ENCODE results near the gene TBX15. TPM values are rescaled to one million over a fixed set of nuclear protein-coding genes. Genes with fewer than 3 reads are reported as not detected.

TBX15 gene
- total RNA-seq, 4 donors from 2014 or later, result 0.45 to 1.6 (median 0.56) TPM

DNA sequence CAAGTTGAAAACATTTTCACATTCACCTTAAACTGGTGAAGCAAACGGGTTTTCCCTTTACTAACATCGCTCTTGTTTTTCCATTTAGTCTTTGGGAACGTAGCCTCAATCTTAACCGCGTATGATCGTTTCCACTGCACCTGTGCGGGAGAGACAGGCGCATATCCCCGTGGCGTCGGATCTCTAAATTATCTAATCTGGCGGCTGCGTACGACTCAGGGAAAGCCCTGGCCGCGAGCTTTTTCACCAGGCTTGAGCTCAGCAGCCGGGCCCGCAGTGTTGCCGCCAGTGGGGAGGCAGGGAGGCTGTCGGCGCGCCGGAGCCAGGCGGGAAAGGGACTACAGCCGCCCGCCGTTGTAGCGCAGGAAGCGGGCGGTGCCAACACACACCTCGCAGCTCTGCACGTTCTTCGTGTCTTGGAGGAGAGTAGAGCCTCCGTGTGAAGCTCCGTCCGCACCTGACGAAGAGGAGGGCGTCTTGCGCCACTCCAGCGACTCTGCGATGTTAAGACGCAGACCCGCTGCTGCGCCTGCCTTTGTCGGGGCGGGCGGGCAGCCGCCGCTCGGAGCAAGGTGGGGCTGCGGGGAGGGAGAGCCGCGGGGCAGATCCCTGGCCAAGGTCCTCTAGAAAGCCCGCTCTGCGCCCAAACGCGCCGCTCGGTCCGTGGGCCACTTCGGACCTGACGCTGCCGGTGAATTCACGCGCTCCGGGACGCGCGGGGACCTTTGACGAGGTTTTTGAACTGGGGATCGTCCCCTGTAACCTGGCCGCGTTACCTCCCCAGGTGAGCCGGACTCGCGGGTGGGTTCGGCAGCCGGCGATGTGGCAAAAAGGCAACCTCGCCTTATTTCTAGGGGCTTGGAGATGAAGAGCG is 18.5 kb upstream of the TBX15 start:
- H3K4me3 ChIP-seq, result no peak overlapping the region
- H3K36me3 ChIP-seq, result no peaks in the 10 kb centered on the region
- peaks cover 77% of the 10 kb centered on the region for H3K27me3 ChIP-seq
- H3K4me1 ChIP-seq, result peaks cover 0 to 41% (median 16%) of the 10 kb centered on the region in 3 donors
- 6% methylated on average over 9 to 14 of the region's 81 CpGs for WGBS, 2 donors (ENCODE audit: low coverage in 1 of 2)
- no peaks in the 10 kb centered on the region for H3K9me3 ChIP-seq
- no peak for TF ChIP-seq EP300 (IDR thresholded peaks at IDR 0.05)
- no peak for TF ChIP-seq POLR2A (IDR thresholded peaks at IDR 0.05)
- TF ChIP-seq, protein P1, sequence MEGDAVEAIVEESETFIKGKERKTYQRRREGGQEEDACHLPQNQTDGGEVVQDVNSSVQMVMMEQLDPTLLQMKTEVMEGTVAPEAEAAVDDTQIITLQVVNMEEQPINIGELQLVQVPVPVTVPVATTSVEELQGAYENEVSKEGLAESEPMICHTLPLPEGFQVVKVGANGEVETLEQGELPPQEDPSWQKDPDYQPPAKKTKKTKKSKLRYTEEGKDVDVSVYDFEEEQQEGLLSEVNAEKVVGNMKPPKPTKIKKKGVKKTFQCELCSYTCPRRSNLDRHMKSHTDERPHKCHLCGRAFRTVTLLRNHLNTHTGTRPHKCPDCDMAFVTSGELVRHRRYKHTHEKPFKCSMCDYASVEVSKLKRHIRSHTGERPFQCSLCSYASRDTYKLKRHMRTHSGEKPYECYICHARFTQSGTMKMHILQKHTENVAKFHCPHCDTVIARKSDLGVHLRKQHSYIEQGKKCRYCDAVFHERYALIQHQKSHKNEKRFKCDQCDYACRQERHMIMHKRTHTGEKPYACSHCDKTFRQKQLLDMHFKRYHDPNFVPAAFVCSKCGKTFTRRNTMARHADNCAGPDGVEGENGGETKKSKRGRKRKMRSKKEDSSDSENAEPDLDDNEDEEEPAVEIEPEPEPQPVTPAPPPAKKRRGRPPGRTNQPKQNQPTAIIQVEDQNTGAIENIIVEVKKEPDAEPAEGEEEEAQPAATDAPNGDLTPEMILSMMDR (IDR thresholded peaks at IDR 0.05), result no peak
- no peak for TF ChIP-seq POLR2AphosphoS5 (IDR thresholded peaks at IDR 0.05)
- no peak for ATAC-seq
- H3K27ac ChIP-seq, result no peak overlapping the region

DNA sequence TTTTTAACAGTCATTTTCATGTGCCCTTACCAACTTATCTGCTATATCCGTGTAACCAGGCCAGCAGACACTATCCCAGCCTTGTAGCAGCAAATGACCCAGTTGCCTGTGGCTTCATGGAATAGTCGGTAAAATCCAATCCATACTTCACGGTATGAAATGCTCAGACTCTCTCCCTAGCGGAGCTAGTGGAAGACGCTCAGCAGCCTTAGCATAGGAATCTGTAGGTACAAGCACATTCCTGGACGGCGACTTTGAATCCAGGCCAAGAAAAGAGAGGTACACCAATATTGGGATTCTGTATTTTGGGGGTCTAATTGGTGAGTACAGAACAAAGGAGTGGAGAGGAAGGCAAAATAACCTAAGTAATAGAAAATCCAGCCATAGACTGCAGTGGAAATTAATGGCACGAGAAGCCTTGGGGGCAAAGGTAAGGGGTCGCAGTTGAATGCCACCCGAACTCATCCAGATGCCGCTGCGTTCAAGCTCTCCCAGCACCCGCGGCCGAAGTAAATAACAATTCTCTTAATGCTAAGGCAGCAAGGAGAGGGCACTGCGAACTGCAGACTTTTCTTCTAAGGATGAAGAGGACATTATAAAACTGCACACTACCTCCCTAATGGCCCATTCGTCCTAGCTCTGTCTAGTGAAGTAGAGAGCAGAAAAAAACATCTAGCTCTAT is 17.7 kb upstream of the TBX15 start:
- no peaks in the 10 kb centered on the region for H3K9me3 ChIP-seq
- TF ChIP-seq EP300 (IDR thresholded peaks at IDR 0.05) (no peak), POLR2A (IDR thresholded peaks at IDR 0.05) (no peak), POLR2AphosphoS5 (IDR thresholded peaks at IDR 0.05) (no peak)
- TF ChIP-seq, protein P1 (IDR thresholded peaks at IDR 0.05), result no peak
- H3K4me3 ChIP-seq, result no peak overlapping the region
- peaks cover 0 to 49% (median 24%) of the 10 kb centered on the region in 3 donors for H3K4me1 ChIP-seq
- no peak for ATAC-seq
- no peak overlapping the region for H3K27ac ChIP-seq
- 6 to 11% methylated on average over 17 of the region's 17 CpGs for WGBS, 2 donors (ENCODE audit: low coverage in 1 of 2)
- no peaks in the 10 kb centered on the region for H3K36me3 ChIP-seq
- H3K27me3 ChIP-seq, result peaks cover 85% of the 10 kb centered on the region

- H3K27ac ChIP-seq, result no peak overlapping the region
- H3K27me3 ChIP-seq, result peaks cover 96% of the 10 kb centered on the region
- H3K9me3 ChIP-seq, result no peaks in the 10 kb centered on the region
- ATAC-seq, result no peak
- WGBS, 2 donors (ENCODE audit: low coverage in 1 of 2), result 65 to 94% methylated on average over 2 of the region's 2 CpGs
- H3K36me3 ChIP-seq, result no peaks in the 10 kb centered on the region
- TF ChIP-seq POLR2AphosphoS5 (IDR thresholded peaks at IDR 0.05), result no peak
- no peak overlapping the region for H3K4me3 ChIP-seq
- peaks cover 0 to 60% (median 31%) of the 10 kb centered on the region in 3 donors for H3K4me1 ChIP-seq
Observed at GRCh38 chr1:119004781-119005180, 16.6 kb upstream of the TBX15 start.

DNA sequence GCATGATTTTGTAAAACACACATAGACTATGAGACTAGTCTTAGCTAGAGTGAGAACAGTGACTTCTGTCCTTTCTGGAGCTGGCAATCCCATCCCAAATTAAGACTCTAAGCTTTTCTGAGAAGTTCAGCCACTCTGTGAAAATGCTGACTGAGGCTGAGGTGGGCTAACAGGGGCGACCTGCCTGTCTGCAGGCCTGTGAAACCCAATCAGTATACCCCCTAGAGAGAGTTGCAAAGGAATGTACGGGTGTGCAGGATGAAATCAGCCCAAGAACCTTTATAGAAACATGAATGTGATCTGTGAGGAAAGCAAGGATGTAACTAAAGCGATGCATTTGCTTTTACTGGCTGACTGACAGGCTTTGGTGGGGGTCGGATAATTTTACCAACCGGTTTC is 16.0 kb upstream of the TBX15 start:
- Histone ChIP-seq H3K27ac (no peak overlapping the region), H3K4me3 (no peak overlapping the region), H3K9me3 (no peaks in the 10 kb centered on the region), H3K36me3 (no peaks in the 10 kb centered on the region), H3K27me3 (peaks cover 98% of the 10 kb centered on the region), H3K4me1 (peaks cover 0 to 63% (median 31%) of the 10 kb centered on the region in 3 donors)
- TF ChIP-seq, protein P1 (IDR thresholded peaks at IDR 0.05), result no peak
- TF ChIP-seq EP300 (IDR thresholded peaks at IDR 0.05) (no peak), POLR2A (IDR thresholded peaks at IDR 0.05) (no peak), POLR2AphosphoS5 (IDR thresholded peaks at IDR 0.05) (no peak)
- WGBS, 2 donors (ENCODE audit: low coverage in 1 of 2), result 12 to 37% methylated on average over 3 to 5 of the region's 5 CpGs
- no peak for ATAC-seq

DNA sequence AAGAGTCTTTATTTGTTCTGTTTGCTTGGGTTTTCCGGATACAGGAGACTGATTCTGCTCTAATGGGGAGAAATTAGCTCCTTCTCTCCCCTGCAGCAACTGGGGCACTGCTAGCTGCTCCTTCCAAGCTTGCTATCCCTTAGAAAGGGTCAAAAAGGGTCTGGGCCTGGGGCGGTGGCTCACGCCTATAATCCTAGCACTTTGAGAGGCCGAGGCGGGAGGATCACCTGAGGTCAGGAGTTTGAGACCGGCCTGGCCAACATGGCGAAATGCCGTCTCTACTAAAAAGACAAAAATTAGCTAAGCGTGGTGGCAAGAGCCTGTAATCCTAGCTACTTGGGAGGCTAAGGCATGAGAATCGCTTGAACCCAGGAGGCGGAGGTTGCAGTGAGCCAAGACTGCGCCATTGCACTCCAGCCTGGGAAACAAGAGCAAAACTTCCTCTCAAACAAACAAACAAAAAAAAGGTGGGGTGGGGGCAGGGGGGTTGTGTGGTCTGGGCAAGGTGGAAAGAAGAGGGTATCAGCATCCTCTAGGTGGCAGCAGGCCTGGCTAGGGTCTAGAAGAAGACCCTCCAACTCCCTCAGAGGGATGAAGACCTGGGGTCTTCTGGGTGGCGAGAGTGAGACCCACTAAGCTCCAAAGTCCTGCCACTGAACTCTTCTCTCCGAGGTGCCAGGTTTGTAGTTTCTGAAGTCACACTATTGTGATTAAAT is 15.4 kb upstream of the TBX15 start:
- 41 to 46% methylated on average over 9 to 14 of the region's 14 CpGs for WGBS, 2 donors (ENCODE audit: low coverage in 1 of 2)
- Histone ChIP-seq H3K27me3 (peaks cover 100% of the 10 kb centered on the region), H3K9me3 (no peaks in the 10 kb centered on the region), H3K4me1 (peaks cover 0 to 57% (median 28%) of the 10 kb centered on the region in 3 donors), H3K27ac (no peak overlapping the region), H3K4me3 (no peak overlapping the region), H3K36me3 (no peaks in the 10 kb centered on the region)
- TF ChIP-seq EP300 (IDR thresholded peaks at IDR 0.05), result no peak
- TF ChIP-seq, protein P1 (IDR thresholded peaks at IDR 0.05), result no peak
- no peak for TF ChIP-seq POLR2AphosphoS5 (IDR thresholded peaks at IDR 0.05)
- TF ChIP-seq POLR2A (IDR thresholded peaks at IDR 0.05), result no peak
- ATAC-seq, result no peak

All from gastroesophageal sphincter (tissue), 4 donors.